ENCODE measurements around the gene AMZ1.
A peak's percentile ranks its signal among the peaks of the same experiment; 100 is the strongest.

Gene AMZ1, protein sequence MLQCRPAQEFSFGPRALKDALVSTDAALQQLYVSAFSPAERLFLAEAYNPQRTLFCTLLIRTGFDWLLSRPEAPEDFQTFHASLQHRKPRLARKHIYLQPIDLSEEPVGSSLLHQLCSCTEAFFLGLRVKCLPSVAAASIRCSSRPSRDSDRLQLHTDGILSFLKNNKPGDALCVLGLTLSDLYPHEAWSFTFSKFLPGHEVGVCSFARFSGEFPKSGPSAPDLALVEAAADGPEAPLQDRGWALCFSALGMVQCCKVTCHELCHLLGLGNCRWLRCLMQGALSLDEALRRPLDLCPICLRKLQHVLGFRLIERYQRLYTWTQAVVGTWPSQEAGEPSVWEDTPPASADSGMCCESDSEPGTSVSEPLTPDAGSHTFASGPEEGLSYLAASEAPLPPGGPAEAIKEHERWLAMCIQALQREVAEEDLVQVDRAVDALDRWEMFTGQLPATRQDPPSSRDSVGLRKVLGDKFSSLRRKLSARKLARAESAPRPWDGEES

DNA sequence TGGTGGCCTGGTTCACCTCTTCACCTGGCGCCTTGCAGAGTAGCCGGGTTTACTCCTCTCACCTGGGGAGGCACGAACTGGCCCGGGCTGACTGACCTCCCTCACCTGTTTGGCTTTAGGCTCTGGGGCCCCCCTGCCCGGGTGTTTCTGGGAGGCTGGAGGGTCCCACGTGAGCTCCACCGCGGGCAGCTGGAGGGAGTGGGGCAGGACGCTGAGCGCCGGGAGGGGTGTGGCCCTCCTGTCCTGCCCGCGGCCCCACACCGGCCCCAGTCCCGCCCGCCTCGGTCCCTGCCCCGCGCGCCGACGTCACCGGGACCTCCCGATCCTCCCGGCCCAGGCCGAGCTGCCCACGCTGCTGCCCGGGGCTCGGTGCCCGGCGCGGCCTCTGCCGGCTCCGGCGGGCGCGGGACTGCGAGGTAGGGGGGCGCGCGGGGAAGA lies at the start of gene AMZ1:
AMZ1 (plus strand) TSS at position 322 of the 438 bp plus-strand sequence. CDS start 12,250 bp downstream, outside the sequence.
- peak in 7 of 51 donors; percentile 15 to 48 (median 24) for DNase-seq

DNA sequence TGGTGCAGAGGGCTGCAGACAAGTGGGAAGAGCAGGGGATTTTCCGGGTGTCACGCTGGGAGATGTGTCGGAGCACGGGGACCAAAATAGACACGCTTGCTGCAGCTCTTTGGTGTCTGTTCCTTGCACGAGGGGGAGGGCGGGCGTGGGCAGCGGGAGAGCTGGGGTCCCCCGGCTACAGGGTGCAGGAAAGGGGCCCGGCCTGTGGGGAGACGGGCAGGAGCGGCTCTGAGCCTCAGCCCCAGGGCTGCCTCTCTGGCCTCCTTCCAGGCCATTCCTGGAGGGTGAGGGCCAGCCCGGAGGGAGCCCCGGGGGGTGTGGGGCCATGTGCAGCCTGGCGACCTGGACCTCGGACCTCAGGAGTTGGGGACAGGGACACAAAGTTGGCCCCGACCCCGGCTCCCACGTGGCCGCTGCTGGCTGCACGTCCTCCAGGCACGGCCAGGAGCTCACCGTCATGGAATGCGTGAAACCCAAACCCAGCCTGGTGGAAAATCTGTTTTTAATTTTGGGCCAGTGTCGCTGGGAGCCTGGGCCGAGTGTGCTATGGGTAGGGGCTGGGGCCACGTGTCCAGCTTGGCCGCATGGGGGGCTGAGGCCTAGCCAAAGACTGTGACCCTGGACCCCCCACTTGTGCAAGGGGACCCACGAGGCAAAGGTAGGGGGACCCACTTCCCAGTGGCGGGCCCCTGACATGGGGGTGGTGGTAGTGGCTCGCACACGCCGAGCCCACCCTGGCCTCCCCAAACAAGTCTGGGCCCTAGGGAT lies 49.6 kb upstream of the AMZ1 start:
- DNase-seq: peak in 12 of 51 donors; percentile 11 to 63 (median 38)

DNA sequence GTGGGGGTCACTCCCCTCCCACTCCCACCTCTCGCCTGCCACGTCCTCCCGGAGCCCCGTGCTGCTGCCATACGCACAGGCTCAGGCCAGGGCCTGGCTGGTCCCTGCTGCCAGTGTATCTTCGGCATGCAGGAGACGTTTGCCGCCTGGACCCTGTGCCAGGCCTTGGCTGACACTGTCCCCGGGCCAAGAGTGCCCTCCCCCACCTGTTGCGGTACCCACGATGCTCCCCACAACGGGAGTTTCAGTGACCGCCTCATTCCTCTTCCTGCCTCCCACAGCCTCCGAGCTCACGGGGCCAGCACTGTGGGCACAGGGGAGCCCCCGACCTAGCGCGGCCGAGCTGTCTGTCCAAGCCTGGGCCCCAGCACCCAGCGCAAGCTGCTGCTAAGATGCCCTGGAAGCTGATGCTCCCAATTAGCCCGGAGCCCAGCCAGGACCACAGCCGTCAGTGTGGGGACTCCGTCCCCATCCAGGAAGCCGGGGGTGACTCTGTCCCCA lies 48.8 kb upstream of the AMZ1 start:
- DNase-seq: peak in 24 of 51 donors; percentile 14 to 66 (median 46)

DNA sequence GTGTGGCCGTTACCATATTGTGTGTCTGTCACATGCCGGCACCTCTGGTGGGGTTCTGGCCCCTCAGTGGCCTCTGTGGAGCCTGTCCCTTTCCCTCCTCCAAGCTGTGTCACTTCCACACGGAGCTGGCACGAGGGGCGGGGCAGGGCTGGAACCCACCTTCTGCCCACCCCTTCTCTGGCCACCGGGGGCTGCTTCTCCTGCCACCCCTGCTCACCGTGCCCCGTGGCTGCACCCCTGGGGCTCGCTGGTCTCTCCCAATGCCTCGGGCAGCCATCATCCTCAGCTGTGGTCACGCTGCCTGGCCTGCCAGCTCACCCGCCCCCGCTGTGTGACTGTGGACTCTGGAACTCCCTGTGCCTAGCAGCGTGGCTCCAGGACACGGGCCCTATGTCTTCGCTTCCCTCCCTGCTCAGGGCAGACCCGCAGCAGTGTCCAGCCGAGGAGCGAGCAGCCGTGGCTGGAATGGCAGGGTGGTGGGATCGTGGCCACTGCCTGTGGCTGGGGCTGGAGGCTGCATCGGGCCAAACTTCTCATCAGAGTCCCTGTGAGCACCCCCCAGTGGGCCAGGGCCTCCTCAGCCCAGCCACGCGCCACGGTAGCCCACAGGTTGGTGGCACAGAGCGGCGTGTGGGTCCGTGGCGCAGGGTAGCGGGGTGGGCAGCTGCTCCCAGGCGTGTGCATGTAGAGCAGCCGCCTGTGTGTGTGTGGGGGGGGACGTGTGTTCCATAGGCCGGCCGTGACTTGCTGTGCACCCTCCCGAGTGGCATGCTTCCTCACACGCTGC lies 48.1 kb upstream of the AMZ1 start:
- peak in 2 of 51 donors; percentile 51 to 62 for DNase-seq

DNA sequence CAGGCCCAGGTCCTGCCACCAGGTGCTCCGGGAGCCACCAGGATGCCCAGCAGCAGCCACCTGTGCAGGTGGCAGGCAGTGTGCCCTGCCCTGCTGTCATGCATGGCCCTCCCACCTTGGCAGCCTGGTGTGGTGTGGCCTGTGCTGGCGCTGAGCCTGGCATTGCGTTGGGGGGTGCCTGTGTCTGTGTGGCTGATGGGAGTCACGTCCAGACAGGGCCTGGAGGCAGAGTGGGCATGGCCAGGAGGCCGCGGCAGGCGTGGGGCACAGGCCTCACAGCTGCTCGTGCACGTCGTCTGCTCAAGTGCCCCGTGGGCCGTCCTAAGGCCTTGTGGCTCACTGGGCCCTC lies 47.5 kb upstream of the AMZ1 start:
- DNase-seq: peak in 1 of 51 donors; percentile 62

DNA sequence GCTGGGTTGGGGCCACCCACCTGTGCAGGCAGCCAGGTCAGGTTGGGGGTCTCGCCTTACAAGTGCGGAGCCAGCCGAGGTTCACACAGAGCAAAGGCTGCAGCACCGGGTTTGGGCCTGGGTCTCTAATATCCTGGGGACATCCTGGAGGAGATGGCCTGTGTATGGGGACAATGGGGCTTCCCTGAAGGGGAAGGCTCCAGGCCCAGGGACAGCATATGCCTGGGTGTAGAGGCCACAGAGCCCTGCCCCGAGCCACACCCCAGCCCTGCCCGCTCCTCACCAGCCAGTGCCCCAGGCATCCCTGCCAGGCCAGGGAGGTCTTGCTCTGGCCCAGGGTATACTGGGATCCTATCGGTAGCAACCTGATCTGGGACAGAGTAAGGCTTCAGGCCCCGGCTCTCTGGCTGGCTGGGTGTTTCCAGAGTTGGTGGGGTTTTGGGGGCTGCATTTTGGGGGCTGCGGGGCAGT lies 47.1 kb upstream of the AMZ1 start:
- DNase-seq: no peak

DNA sequence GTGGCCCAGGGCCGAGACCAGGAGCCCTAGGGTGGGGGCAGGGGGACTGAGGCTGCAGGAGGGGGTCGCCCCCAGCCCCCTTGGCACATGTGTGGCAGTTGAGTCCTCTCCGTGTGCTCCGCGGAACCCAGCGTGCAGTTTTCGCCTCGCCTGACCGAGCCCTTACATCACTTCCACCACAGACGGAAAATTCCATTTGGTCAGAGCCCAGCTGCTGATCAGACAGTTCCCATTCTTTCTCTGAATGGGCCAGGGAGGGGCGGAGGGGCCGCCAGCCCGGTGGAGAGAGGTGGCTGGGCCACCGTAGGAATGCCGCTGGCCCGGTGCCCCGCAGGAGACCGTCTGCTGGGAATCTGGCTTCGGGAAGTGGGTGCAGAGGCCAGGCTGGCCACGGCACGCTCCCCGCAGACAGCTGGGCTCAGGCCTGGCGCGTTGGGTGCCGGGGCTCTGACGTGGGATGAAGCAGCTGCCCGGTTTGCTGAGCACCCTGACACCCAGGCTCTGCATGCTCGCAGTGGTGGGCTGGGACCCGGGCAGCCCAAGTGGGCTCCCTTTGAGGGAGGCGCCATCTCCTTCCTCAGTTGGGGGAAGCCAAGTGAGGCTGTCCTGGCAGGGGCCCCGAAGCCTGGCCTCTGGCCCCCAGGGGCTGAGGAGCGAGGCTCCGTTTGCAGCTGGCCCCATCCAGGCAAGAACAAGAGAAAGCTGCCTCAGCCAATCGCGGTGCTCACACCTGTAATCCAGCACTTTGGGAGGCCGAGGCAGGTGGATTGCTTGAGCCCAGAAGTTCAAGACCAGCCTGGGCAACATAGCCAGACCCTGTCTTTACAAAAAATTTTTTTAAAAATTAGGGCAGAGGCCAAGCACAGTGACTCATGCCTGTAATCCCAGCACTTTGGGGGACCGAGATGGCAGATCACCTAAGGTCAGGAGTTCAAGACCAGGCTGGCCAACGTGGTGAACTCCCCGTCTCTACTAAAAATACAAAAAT lies 46.3 kb upstream of the AMZ1 start:
- peak in 49 of 51 donors; percentile 13 to 91 (median 72) for DNase-seq

DNA sequence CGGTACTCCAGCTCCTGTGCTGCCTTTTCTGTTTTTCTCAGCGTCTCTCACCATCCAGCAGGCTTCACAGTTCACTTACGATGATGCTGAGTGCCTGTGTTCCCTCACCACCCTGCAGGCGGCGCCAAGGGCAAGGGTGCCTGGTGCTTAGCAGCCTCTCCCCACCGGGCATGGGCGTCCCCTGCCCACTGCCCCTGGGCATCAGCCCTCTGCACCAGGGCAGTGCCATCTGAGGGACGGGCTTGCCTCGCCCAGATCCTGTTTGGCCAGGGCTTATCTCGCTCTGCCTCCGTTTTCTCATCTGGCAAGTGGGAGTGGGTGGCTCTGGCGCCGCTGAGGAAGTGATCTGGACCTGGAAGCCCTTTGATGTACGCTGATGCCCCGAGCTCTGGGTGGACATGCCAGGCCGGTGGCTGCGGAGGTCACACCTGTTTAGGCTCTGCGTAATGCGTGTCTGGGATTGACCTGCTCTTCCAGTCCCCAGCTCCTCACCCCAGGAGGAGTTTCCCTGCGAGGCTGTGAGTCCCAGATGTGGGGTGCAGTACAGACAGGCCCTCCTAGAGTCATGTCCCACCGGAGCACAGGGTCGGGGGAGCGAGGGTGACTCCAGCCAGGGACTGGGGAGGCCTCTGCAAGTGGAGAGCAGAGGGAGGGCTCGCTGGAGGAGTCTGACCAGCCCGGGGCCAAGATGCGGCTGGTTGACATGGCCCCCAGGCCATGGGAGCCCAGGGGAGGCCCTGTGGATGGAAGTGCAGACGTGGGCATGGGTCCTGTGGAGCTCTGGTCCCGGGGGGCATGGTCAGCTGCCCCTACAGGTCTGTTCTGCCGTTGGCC lies 44.4 kb upstream of the AMZ1 start:
- DNase-seq: no peak

DNA sequence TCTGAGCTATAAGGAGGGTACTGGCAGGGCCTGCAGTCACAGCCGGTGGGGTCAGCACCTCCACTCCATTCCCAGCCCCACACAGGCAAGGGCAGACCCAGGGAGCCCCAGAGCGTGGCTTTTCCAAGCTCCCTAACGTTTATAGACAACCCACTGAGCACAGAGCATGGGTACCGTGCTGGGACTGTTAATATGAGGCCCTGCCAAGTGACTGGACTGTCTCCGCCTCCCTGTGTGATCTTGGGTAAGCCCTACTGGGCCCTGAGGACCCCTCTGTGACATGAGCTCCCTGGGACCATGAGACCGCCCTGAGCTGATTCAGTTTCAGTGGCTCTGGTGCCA lies 43.8 kb upstream of the AMZ1 start:
- no peak for DNase-seq

DNA sequence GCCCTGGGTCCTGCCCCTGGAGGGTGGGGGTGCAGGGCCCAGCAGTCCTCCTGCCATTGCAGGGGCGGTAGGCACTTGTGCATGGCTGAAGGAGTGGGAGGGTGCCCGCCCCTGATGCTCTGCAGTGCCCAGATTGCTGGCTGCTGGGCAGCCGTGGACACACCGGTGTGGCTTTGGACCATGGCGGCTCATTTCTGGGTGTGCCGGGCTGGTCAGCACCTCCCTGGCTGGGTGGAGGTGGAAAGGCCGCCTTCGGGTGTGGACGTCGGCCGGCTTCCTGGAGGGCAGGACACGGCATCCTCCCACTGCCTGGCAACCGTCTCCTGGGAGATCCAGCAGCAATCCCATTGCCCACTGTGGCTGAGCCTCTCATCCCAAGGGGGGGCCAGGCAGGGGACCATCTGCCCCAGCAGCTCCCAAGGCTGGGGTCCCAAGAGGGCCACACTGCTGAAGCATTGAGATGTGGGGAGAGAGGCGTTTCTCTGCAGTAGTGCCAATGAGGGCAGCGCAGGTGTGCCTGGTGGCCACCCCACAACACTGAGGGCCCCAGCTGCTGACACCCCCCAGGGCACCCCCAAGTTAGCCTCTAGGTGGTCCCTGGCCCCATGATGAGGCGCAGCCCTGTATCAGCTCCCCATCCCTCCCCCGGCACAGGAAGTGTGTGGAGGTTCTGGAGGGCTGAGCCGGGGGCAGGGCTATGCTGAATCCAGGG lies 43.3 kb upstream of the AMZ1 start:
- DNase-seq: peak in 1 of 51 donors; percentile 17

DNA sequence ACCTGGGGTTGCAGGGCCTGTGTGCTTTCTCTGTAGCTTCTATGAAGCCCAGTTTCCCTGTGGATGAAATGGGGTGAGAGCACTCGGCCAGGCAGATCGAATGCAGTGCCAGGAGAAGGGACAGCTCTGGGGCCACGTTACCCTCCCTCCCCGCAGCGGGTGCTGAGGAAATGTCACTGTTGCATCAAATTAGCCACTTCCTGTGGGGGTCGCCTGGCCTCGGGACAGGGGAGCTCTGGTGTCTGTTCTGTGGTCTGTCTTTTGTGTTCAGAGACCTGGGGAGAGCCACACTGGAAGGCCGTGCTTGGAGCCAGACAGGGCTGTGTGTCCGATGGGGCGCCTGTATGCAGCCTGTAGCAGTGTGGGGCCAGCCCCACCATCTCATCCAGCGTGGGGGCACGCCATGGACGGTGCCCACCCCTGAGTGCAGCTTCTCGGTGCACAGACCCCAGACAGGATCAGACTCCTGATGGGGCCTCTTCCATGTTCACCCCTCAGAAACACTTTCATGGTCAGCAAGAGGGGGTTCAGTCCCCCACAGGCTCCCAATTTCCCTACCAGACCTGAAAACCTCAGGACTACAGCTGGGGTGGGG lies 42.6 kb upstream of the AMZ1 start:
- DNase-seq: no peak

DNA sequence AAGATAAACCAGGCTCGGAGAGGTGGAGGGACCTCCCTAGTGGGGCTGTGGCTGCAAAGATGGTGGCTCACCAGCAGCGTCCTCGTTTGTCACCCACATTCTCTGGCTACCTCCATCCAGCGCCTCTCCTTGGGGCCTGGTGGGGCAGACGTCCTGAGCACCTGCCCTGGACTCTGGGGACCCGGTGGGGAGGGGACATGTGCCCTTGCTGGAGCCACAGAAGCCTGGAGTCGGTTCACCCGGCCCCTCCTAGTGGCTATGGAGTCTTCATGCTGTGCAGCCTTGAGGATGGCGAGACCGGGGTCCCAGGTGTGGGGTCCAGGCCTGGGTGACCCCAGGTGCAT lies 41.7 kb upstream of the AMZ1 start:
- no peak for DNase-seq

DNA sequence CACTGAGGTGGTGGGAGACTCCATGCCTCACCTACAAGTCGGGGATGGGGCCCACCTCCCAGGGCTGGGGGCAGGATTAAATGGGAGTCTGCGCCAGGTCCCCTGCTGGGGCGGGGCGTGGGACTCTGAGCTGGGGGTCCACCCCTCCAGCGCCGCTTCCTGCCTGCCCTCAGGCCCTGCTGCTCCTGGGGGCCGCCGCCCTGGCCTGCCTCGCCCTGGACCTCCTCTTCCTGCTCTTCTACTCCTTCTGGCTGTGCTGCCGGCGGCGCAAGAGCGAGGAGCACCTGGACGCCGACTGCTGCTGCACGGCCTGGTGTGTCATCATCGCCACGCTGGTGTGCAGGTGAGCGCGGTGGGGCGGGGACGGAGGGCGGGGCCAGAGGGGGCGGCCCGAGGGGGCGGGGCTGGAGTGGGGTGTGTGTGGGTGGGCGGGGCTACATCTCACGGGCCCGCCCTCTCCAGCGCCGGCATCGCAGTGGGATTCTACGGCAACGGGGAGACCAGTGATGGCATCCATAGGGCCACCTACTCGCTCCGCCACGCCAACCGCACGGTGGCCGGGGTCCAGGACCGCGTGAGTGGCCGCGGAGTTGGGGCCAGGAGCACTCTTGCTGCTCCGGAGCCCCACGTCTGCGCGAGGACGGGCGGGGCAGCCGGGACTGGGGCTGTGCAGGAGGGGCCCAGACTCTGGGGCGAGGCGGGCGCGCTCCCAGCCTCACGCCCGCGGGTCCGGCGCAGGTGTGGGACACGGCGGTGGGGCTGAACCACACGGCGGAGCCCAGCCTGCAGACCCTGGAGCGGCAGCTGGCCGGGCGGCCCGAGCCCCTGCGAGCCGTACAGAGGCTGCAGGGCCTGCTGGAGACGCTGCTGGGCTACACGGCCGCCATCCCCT lies 41.1 kb upstream of the AMZ1 start:
- no peak for DNase-seq

DNA sequence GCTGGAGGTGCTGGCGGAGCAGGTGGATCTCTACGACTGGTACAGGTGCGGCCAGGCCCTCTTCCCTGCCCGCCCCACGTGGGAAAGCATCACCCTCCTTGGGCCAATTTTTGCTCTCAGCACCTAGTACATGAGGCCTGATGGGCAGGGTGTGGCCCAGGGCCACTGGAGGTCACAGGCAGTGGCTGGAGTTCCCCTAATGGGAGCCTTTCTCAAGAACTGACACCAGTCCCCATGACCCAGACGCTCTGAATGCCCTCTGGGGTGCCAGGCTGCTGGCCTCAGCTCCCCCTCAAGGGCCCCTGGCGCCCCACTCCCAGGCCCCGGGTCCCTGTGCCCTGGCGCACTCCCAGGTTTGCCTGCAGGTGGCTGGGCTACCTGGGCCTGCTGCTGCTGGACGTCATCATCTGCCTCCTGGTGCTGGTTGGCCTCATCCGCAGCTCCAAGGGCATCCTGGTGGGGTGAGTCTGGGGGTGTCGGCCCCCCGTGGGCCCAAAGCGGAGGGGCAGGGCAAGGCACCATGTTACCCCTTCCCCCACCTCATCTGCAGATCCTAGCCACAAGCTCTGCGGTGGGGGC lies 40.3 kb upstream of the AMZ1 start:
- no peak for DNase-seq

DNA sequence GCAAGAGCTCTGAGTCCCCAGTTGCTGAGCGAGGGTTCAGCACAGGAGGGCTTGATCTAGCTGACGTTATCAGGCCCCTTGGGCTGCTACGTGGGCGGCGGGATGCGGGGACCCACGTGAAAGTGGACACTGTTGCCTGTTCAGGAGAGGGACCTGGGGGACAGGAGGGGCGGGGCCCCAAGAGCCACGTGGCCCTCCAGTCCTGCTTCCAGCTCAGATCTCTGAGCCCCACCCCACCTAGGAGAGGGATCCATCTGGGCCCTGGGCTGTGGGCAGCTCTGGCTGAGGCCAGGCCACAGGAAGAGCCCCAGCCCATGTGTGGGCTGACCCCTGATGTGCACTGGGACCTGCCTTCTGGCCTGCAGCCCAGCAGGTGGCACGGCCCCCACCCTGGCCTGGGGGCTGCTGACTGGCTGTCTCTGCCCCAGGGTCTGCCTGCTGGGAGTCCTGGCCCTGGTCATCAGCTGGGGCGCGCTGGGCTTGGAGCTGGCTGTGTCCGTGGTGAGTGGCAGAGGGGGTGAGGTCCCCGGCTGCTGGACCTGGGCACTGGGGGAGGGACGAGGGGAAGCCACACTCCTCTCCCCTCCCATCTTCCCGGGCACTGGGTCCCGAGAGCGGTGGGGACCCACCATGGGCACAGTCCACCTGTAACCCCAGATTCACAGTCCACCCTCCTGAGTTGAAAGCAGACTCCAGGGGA lies 38.7 kb upstream of the AMZ1 start:
- no peak for DNase-seq

DNA sequence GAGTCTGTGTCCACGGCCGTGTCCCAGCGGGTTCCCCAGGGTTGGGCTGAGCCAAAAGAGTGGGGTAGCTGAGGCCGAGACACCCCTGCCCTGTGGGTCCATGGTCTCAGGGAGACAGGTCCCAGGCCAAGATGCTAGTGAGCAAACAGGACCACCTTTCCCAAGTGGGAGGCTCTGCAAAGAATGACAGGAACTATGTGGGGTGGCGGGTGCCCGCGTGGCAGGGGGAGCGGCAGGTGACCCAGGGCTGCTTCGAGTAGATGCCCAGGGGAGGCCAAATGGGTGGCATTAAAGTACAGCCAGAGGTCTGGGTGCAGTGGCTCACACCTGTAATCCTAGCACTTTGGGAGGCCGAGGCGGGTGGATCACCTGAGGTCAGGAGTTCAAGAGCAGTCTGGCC lies 38.0 kb upstream of the AMZ1 start:
- no peak for DNase-seq
